DND-41 (cell line): ENCODE measurements around the gene FOXK2.

Experiments
- EZH2 ChIP-seq: IDR thresholded peaks from 3 replicates; pipeline ENCODE4 v1.6.1; 2012; ENCODE audit warnings: borderline replicate concordance, low read depth, mild to moderate bottlenecking, moderate library complexity, low read length, inconsistent platforms; ENCODE audit not compliant: severe bottlenecking
- TF ChIP-seq, protein P1 (sequence below): IDR thresholded peaks from 2 replicates; pipeline ENCODE4 v1.5.1; 2012; ENCODE audit warnings: borderline replicate concordance, low read length, moderate library complexity, mild to moderate bottlenecking; ENCODE audit not compliant: poor library complexity, severe bottlenecking; ENCODE audit errors: extremely low read depth

- no peak for TF ChIP-seq EZH2
- TF ChIP-seq, protein P1, sequence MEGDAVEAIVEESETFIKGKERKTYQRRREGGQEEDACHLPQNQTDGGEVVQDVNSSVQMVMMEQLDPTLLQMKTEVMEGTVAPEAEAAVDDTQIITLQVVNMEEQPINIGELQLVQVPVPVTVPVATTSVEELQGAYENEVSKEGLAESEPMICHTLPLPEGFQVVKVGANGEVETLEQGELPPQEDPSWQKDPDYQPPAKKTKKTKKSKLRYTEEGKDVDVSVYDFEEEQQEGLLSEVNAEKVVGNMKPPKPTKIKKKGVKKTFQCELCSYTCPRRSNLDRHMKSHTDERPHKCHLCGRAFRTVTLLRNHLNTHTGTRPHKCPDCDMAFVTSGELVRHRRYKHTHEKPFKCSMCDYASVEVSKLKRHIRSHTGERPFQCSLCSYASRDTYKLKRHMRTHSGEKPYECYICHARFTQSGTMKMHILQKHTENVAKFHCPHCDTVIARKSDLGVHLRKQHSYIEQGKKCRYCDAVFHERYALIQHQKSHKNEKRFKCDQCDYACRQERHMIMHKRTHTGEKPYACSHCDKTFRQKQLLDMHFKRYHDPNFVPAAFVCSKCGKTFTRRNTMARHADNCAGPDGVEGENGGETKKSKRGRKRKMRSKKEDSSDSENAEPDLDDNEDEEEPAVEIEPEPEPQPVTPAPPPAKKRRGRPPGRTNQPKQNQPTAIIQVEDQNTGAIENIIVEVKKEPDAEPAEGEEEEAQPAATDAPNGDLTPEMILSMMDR: no peak
Measured at GRCh38 chr17:82590216-82590615, 70.7 kb downstream of the FOXK2 start.
